Ishikawa (cell line): Measurements from ENCODE around the gene TADA2B.

Source experiments
- CEBPB ChIP-seq: IDR thresholded peaks from 2 replicates; pipeline ENCODE4 v1.6.1; 2012
- CREB1 ChIP-seq: IDR thresholded peaks from 2 replicates; pipeline ENCODE4 v1.6.1; 2012; ENCODE audit warnings: low read depth
- EP300 ChIP-seq: IDR thresholded peaks from 2 replicates; pipeline ENCODE4 v1.6.1; 2012; ENCODE audit warnings: borderline replicate concordance
- MAX ChIP-seq: IDR thresholded peaks from 2 replicates; pipeline ENCODE4 v1.6.1; 2012
- NFIC ChIP-seq: IDR thresholded peaks from 2 replicates; pipeline ENCODE4 v1.6.1; 2012
- RAD21 ChIP-seq: IDR thresholded peaks from 2 replicates; pipeline ENCODE4 v1.6.1; 2012; ENCODE audit warnings: low read depth
- REST ChIP-seq: IDR thresholded peaks from 2 replicates; pipeline ENCODE4 v1.6.1; 2012; ENCODE audit warnings: low read depth, mild to moderate bottlenecking
- TAF1 ChIP-seq: IDR thresholded peaks from 2 replicates; pipeline ENCODE4 v1.6.1; 2012; ENCODE audit warnings: low read depth, mild to moderate bottlenecking
- TCF12 ChIP-seq: IDR thresholded peaks from 2 replicates; pipeline ENCODE4 v1.6.1; 2012; ENCODE audit warnings: low read depth
- TEAD4 ChIP-seq: IDR thresholded peaks from 2 replicates; pipeline ENCODE4 v1.6.1; 2012
- YY1 ChIP-seq: IDR thresholded peaks from 2 replicates; pipeline ENCODE4 v1.6.1; 2012; ENCODE audit warnings: low read depth
- ZBTB7A ChIP-seq: IDR thresholded peaks from 2 replicates; pipeline ENCODE4 v1.6.1; 2012; ENCODE audit warnings: low read depth

- TF ChIP-seq REST (no peak), TCF12 (no peak), YY1 (no peak), EP300 (no peak), TAF1 (no peak), CEBPB (no peak), NFIC (no peak), RAD21 (no peak), MAX (no peak), CREB1 (no peak), ZBTB7A (no peak), TEAD4 (no peak)
Measured at GRCh38 chr4:7003879-7004240, 39.3 kb upstream of the TADA2B start.
